Measurements from ENCODE around the gene RUFY3. TPM values are rescaled to one million over a fixed set of nuclear protein-coding genes. Genes with fewer than 3 reads are reported as not detected.
"Not testable (repeated sequence)": the region's sequence is repeated elsewhere in the genome, so short reads cannot be mapped to it uniquely, and the experiment has no call there.

Gene RUFY3
- total RNA-seq, 1 donor from 2014 or later, result 11.7 TPM

GRCh38 chr4:70734971-70735370 is 13.2 kb downstream of the RUFY3 start:
- Histone ChIP-seq H3K9me3 (no peaks in the 10 kb centered on the region), H3K4me1 (peaks cover 0 to 5% of the 10 kb centered on the region in 2 donors), H3K27me3 (no peaks in the 10 kb centered on the region), H3K27ac (peak overlapping the region; percentile 67 to 71), H3K4me3 (peak overlapping the region; percentile 41 to 60), H3K36me3 (no peaks in the 10 kb centered on the region)
- DNase-seq (ENCODE audit: low spot score in 2 of 2), result no peak
- TF ChIP-seq CTCF (IDR thresholded peaks at IDR 0.05), result no peak
- intact Hi-C loops (cut with DNase I), result no loop called here

GRCh38 chr4:70735915-70736314 is 14.2 kb downstream of the RUFY3 start:
- H3K36me3 ChIP-seq; DNase-seq (ENCODE audit: low spot score in 2 of 2); H3K27me3 ChIP-seq; intact Hi-C loops (cut with DNase I); H3K9me3 ChIP-seq; H3K4me1 ChIP-seq; H3K4me3 ChIP-seq; H3K27ac ChIP-seq: not testable (repeated sequence)
- peak in 2 of 3 experiments; percentile 13 for TF ChIP-seq CTCF (IDR thresholded peaks at IDR 0.05)

- Histone ChIP-seq H3K27ac (no peak overlapping the region), H3K27me3 (no peaks in the 10 kb centered on the region), H3K36me3 (no peaks in the 10 kb centered on the region), H3K4me1 (peaks cover 0 to 10% of the 10 kb centered on the region in 2 donors), H3K9me3 (no peaks in the 10 kb centered on the region), H3K4me3 (no peak overlapping the region)
- intact Hi-C loops (cut with DNase I), result no loop called here
- no peak for DNase-seq (ENCODE audit: low spot score in 2 of 2)
- no peak for TF ChIP-seq CTCF (IDR thresholded peaks at IDR 0.05)
Measured at GRCh38 chr4:70737006-70737405, 15.2 kb downstream of the RUFY3 start.

- peaks cover 0 to 11% of the 10 kb centered on the region in 2 donors for H3K4me1 ChIP-seq
- H3K27me3 ChIP-seq, result no peaks in the 10 kb centered on the region
- H3K36me3 ChIP-seq, result no peaks in the 10 kb centered on the region
- H3K9me3 ChIP-seq, result no peaks in the 10 kb centered on the region
- no peak overlapping the region for H3K27ac ChIP-seq
- no peak for DNase-seq (ENCODE audit: low spot score in 2 of 2)
- intact Hi-C loops (cut with DNase I), result no loop called here
- TF ChIP-seq CTCF (IDR thresholded peaks at IDR 0.05), result no peak
- H3K4me3 ChIP-seq, result no peak overlapping the region
Measured at GRCh38 chr4:70737409-70737808, 15.6 kb downstream of the RUFY3 start.

GRCh38 chr4:70739496-70740337 is 18.0 kb downstream of the RUFY3 start:
- H3K9me3 ChIP-seq, result no peaks in the 10 kb centered on the region
- peaks cover 0 to 6% of the 10 kb centered on the region in 2 donors for H3K4me1 ChIP-seq
- TF ChIP-seq CTCF (IDR thresholded peaks at IDR 0.05), result no peak
- no peaks in the 10 kb centered on the region for H3K27me3 ChIP-seq
- intact Hi-C loops (cut with DNase I), result no loop called here
- no peak overlapping the region for H3K27ac ChIP-seq
- H3K4me3 ChIP-seq, result no peak overlapping the region
- H3K36me3 ChIP-seq, result no peaks in the 10 kb centered on the region
- no peak for DNase-seq (ENCODE audit: low spot score in 2 of 2)

All from ascending aorta (tissue), 2 donors.